OCI-LY7 (cell line): ENCODE data around the gene HOXA10.

Experiments used
- EZH2phosphoT487 ChIP-seq: fragments of 200-600 bp; sonication (generic); IDR thresholded peaks from 2 replicates; pipeline ENCODE4 v1.6.1; 2018; ENCODE audit warnings: low read depth, borderline replicate concordance, mild to moderate bottlenecking, mixed run types, antibody characterized with exemption, low read length, moderate library complexity, mixed read lengths
- TF ChIP-seq, protein P1 (sequence below): fragments of 200-600 bp; sonication (generic); conservative IDR thresholded peaks from 2 replicates; pipeline ENCODE4 v1.5.1; 2014; ENCODE audit warnings: mild to moderate bottlenecking, antibody characterized with exemption, low read length, moderate library complexity, mixed read lengths

DNA sequence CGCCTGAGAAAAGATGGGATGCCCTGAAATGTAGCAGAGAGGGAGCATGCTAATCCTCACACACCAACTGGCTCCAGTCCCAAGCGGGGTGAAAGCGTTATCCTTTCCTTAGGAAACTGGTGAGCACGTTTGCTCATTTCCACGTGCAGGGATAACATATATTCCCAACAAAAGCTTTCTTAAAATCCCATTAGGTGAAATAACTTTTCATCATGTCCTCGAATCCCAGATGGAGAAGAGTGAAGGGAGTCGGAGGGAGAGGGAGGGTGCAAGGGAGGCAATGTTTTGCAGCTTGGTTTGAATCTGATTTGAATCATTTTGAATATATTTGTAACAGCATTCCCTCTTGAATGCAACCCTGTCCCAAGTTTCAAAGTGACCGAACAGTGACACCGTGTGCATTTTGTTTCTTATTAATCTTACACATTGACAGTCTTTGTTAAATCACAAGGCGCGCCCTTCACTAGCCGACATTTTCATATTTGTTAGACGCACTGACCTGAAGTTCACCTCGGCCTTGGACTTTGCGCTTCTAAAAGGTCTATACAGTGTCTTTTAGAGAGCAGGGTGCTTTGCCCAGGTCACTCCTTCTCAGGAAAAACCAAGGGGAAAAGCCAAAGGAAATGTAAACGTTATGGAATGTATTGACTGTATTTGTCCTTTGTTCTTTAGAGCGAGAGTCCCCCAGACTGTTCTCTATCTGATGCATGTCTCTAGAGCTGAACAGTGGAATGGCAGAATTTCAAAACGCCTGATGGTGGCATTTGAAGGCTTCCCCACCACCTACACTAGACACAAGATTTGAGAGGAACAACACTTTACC lies 40.5 kb downstream of the HOXA10 start:
- TF ChIP-seq, protein P1, sequence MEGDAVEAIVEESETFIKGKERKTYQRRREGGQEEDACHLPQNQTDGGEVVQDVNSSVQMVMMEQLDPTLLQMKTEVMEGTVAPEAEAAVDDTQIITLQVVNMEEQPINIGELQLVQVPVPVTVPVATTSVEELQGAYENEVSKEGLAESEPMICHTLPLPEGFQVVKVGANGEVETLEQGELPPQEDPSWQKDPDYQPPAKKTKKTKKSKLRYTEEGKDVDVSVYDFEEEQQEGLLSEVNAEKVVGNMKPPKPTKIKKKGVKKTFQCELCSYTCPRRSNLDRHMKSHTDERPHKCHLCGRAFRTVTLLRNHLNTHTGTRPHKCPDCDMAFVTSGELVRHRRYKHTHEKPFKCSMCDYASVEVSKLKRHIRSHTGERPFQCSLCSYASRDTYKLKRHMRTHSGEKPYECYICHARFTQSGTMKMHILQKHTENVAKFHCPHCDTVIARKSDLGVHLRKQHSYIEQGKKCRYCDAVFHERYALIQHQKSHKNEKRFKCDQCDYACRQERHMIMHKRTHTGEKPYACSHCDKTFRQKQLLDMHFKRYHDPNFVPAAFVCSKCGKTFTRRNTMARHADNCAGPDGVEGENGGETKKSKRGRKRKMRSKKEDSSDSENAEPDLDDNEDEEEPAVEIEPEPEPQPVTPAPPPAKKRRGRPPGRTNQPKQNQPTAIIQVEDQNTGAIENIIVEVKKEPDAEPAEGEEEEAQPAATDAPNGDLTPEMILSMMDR = no peak
- no peak for TF ChIP-seq EZH2phosphoT487
